Activated naive CD4-positive, alpha-beta T cell treated with Interleukin-2 at 50 U/mL for 16 hours (primary cell): Measurements from ENCODE around the gene GSTA1.
"Not testable (repeated sequence)": the region's sequence is repeated elsewhere in the genome, so short reads cannot be mapped to it uniquely, and the experiment has no call there.

Experiments
- DNase-seq: peaks from one replicate; pipeline ENCODE4 v3.0.0-alpha.2; 2020

GSTA1 gene

GRCh38 chr6:52802806-52803205 lies 810 bp downstream of the GSTA1 start:
- DNase-seq = no peak

GRCh38 chr6:52801188-52801841 lies 2.3 kb downstream of the GSTA1 start:
- DNase-seq = no peak

- not testable (repeated sequence) for DNase-seq
Measured at GRCh38 chr6:52799272-52799671, 4.3 kb downstream of the GSTA1 start.

GRCh38 chr6:52794366-52794765 lies 9.2 kb downstream of the GSTA1 start:
- DNase-seq = not testable (repeated sequence)

GRCh38 chr6:52790861-52791260 lies 12.8 kb downstream of the GSTA1 start:
- no peak for DNase-seq

DNA sequence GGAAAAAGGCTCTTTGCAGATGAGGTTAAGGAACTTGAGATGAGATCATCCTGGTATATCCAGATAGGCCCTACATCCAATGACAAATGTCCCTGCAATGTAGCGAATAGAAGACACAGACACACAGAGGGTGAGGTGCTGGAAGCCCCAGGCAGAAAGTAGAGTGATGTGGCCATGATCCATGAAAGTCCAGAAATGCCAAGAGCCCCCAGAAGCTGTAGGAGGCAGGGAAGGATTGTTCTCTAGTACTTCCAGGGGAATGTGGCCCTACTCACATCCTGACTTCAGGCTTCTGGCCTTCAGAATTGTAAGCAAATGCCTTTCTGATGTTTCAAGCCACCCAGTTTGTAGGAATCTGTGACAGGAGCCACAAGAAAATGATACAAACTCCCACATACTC lies 14.0 kb downstream of the GSTA1 start:
- not testable (repeated sequence) for DNase-seq

DNA sequence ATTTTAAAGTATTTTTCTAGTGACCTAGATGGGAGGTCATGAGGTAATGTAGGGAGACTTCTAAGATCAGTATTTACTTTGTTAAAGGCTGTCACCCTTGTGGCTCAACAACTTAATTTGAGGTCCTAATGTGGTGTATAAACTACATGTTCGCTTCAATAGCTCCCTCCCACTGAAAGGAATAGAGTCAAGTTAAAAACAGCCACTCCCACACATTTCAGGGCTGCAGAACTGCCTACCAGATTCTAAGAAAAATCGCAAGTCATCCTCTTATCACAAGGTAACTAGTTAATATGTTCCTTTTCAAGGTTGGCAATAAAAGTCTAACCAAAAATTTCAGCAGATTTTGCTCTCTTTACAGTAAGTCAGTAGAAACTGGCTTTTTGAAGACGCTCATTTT lies 15.1 kb downstream of the GSTA1 start:
- no peak for DNase-seq

DNA sequence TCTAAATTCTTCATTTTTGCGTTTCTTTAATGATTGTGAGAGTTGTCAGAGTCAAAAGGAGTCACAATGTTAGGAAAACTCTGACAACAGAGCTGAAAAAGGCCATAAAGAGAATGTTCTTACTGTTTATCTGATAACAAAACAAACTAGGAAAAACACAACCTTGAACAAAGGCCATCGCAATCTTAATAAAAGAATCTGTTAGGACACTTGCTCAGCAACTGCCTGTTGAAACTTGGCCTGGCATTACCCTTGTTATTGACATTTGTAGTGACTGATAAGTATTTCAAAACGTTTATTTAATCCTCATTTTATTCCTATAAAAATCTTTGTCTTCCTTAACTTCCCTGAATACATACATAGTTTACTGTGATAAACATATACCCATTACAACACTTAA lies 15.7 kb downstream of the GSTA1 start:
- no peak for DNase-seq

DNA sequence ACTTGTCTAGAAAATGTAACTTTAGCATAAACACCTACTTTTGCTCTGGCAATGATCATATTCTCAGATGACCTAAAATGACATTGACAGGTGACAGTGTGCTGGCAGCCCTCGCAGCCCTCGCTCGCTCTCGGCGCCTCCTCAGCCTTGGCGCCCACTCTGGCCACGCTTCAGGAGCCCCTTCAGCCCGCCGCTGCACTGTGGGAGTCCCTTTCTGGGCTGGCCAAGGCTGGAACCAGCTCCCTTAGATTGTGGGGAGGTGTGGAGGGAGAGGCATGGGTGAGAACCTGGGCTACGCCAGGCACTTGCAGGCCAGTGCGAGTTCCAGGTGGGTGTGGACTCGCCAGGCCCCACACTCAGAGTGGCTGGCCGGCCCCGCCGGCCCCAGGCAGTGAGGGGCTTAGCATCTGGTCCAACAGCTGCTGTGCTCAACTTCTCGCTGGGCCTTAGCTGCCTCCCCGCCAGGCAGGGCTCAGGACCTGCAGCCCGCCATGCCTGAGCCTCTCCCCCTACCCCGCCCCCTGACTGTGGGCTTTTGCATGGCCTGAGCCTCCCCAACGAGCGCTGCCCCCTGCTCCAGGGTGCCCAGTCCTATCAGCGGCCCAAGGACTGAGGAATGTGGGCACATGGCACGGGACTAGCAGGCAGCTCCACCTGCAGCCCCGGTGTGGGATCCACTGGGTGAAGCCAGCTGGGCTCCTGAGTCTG lies 17.2 kb downstream of the GSTA1 start:
- no peak for DNase-seq

DNA sequence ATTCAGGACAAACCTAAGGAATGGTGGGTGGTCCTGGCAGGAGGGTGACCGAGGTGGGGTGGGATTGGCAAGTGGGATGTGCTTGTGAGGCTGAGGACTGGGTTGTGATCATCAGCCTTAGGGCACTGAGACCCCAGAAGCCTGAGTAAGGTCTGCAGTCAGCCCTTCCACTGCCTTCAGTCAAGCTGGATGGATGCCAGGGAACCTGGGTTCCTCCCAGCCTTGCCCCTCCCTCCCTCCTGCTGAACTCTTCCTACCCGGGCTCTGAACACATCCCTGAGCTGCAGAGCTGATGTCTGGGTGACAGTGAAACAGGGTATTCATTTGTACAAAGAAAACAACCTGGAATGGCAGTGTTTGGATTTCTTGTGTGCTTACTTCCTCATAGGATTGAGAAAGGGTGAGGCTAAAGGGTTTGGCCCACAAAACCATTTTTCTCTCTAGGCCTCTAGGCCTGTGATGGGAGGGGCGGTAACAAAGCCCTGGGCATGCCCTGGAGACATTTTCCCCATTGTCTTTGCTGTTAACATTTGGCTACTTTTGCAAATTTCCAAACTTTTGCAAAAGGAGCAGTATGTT lies 20.8 kb downstream of the GSTA1 start:
- DNase-seq = not testable (repeated sequence)

DNA sequence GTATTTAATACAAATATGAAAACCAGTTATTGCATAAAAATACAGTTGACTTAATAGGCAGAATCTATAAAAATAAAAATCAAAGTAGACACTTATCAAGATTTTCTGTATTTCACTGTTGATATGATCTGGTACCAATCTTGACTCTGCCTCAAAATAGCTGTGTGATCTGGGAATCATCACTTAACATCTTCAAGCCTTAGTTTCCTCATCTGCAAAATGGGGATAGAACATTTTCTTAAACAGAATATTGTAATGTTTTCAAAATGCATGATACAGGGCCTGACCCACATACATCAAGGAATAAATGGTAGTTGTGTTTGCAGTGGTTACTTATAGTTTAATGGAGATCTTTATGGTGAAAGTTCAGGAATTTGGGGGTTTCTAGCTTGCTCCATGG lies 21.4 kb downstream of the GSTA1 start:
- not testable (repeated sequence) for DNase-seq

DNA sequence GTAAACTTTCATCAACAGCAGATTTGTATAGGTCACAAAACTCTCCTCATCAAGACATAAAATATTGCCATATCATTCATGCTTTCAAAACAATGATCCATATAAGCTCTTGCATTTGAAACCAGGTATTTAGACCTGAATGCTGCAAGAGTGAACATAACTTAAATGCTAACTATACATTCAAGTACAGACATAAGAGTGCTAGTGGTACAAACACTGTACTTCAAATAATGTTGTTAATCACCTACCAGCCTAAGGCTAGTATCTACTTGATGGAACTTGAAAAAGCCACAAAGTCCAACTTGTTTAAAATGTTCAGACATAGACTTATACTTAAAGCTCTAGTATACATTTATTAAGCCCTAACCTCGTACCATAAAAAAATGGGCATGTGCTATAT lies 24.4 kb downstream of the GSTA1 start:
- no peak for DNase-seq

GRCh38 chr6:52776711-52777351 lies 26.8 kb downstream of the GSTA1 start:
- DNase-seq = not testable (repeated sequence)

GRCh38 chr6:52769399-52769798 lies 34.2 kb downstream of the GSTA1 start:
- DNase-seq = not testable (repeated sequence)

- DNase-seq = not testable (repeated sequence)
Measured at GRCh38 chr6:52767658-52768057, 36.0 kb downstream of the GSTA1 start.

- DNase-seq = not testable (repeated sequence)
Measured at GRCh38 chr6:52763322-52763916, 40.2 kb downstream of the GSTA1 start, which contains the start of gene GSTA2. Gene GSTA2, minus strand, starts transcription at chr6:52763475. Its CDS starts 5,528 bp downstream, at chr6:52757947.

DNA sequence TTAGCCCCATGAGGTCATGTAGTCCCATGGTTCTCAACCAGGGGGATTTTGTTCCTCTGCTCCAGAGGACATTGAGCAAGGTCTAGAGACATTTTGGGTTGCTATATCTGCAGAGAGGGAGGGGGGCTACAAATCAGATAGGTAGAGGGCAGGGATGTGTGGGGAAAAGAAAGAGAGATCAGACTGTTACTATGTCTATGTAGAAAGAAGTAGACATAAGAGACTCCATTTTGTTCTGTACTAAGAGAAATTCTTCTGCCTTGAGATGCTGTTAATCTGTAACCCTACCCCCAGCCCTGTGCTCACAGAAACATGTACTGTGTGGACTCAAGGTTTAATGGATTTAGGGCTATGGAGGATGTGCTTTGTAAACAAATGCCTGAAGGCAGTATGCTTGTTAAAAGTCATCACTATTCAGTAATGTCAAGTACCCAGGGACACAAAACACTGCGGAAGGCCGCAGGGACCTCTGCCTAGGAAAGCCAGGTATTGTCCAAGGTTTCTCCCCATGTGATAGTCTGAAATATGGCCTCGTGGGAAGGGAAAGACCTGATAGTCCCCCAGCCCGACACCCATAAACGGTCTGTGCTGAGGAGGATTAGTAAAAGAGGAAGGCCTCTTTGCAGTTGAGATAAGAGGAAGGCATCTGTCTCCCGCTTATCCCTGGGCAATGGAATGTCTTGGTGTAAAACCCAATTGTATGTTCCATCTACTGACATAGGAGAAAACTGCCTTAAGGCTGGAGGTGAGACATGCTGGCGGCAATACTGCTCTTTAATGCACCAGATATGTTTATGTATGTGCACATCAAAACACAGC lies 41.7 kb downstream of the GSTA1 start:
- not testable (repeated sequence) for DNase-seq

GRCh38 chr6:52760105-52760765 lies 43.4 kb downstream of the GSTA1 start:
- no peak for DNase-seq

- DNase-seq = no peak
Measured at GRCh38 chr6:52759085-52759484, 44.5 kb downstream of the GSTA1 start.

DNA sequence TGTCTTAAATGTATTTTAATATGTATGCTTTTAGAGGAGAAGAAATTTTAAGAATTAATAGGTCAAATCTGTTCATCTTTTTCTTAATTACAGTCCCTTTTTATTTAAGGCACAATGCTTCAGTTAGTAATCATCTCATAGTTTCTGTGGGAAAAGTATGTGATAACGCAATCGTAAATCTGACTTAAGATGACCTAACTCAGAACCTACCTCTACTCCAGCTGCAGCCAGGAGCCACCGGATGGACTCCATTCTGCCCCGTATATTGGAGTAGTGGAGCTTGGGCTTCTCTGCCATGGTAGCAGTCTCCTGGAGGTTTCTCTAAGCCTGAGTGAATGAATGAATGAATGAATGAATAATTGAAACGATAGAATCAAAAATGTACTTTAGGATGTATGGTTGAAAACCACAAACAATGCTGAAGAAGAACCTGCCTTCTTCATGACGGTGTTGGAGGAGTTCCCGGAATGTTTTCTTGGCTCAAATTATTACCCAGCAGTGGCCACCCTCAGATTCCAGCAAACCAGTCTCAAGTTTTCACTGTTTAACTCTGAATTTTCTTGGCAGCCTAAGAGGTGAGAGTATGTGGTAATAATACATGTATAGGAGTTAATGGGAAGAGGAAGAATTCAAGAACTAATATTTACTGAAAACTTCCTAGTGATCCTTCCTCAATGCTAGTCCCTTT lies 45.8 kb downstream of the GSTA1 start:
- DNase-seq = not testable (repeated sequence)

DNA sequence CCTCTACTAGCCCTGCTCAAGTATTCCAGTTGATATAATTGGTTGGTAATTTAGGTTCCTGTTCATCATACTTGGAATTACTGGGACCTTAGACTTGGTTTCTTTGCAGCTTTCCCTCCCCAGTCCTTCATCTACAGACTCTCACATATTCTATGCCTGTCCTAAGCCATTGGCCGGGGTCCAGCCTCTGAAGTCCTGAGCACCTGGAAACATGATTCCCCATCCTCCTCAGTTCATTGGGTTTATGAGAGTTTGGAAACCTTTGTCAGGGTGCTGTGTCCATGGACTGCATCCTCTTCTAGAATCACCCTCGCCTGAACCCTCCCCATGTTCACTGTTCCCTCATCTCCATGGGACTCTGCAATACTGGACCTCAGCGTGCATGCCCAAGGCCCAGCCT lies 49.2 kb downstream of the GSTA1 start:
- DNase-seq = no peak
